NCI-H1930 (cell line): ENCODE measurements around the gene SLC38A8.
A peak's percentile ranks its signal among the peaks of the same experiment; 100 is the strongest.

Source experiments
- DNase-seq, 2 experiments: peaks; one replicate each; lab custom pipeline; 2025; lab: John Stamatoyannopoulos, UW

The SLC38A8 gene

GRCh38 chr16:84042308-84042878 is at the start of gene SLC38A8:
Gene SLC38A8 (minus strand): TSS chr16:84042795. CDS start chr16:84042157, 638 bp downstream.
- no peak for DNase-seq

GRCh38 chr16:84091460-84091859 is 48.9 kb upstream of the SLC38A8 start:
- no peak for DNase-seq

- no peak for DNase-seq
Observed at GRCh38 chr16:84090211-84090610, 47.6 kb upstream of the SLC38A8 start.

- no peak for DNase-seq
Observed at GRCh38 chr16:84088695-84089395, 46.2 kb upstream of the SLC38A8 start.

- DNase-seq: no peak
Observed at GRCh38 chr16:84087466-84088151, 45.0 kb upstream of the SLC38A8 start.

GRCh38 chr16:84087001-84087400 is 44.4 kb upstream of the SLC38A8 start:
- no peak for DNase-seq

- no peak for DNase-seq
Observed at GRCh38 chr16:84086341-84086740, 43.7 kb upstream of the SLC38A8 start.

GRCh38 chr16:84085773-84086172 is 43.2 kb upstream of the SLC38A8 start:
- DNase-seq: no peak

GRCh38 chr16:84085271-84085667 is 42.7 kb upstream of the SLC38A8 start:
- no peak for DNase-seq

- peak in 1 of 2 experiments; percentile 6 for DNase-seq
Observed at GRCh38 chr16:84084570-84085270, 42.1 kb upstream of the SLC38A8 start.

- DNase-seq: no peak
Observed at GRCh38 chr16:84082835-84083569, 40.4 kb upstream of the SLC38A8 start.

- no peak for DNase-seq
Observed at GRCh38 chr16:84082110-84082509, 39.5 kb upstream of the SLC38A8 start.

GRCh38 chr16:84081446-84081989 is 38.9 kb upstream of the SLC38A8 start:
- no peak for DNase-seq

- no peak for DNase-seq
Observed at GRCh38 chr16:84080813-84081212, 38.2 kb upstream of the SLC38A8 start.

- DNase-seq: no peak
Observed at GRCh38 chr16:84080378-84080777, 37.8 kb upstream of the SLC38A8 start.

- no peak for DNase-seq
Observed at GRCh38 chr16:84079664-84080063, 37.1 kb upstream of the SLC38A8 start.

GRCh38 chr16:84075376-84075775 is 32.8 kb upstream of the SLC38A8 start:
- DNase-seq: no peak

GRCh38 chr16:84074721-84075120 is 32.1 kb upstream of the SLC38A8 start:
- DNase-seq: no peak

- DNase-seq: no peak
Observed at GRCh38 chr16:84072014-84072413, 29.4 kb upstream of the SLC38A8 start.

GRCh38 chr16:84071121-84071520 is 28.5 kb upstream of the SLC38A8 start:
- no peak for DNase-seq

- DNase-seq: no peak
Observed at GRCh38 chr16:84069540-84069939, 26.9 kb upstream of the SLC38A8 start.
